Right forelimb (tissue), 1 donor: ENCODE data around the gene NOS3.
"Not testable (repeated sequence)": the region's sequence is repeated elsewhere in the genome, so short reads cannot be mapped to it uniquely, and the experiment has no call there.

Experiments
- DNase-seq: peaks from one replicate; pipeline ENCODE4 v3.0.0-alpha.2; 2018

The NOS3 gene

GRCh38 chr7:151018421-151019129 is 27.8 kb downstream of the NOS3 start:
- peak; percentile 70 for DNase-seq

- DNase-seq, result no peak
Observed at GRCh38 chr7:151019130-151019447, 28.3 kb downstream of the NOS3 start.

GRCh38 chr7:151020231-151020630 is 29.4 kb downstream of the NOS3 start:
- no peak for DNase-seq

- DNase-seq, result no peak
Observed at GRCh38 chr7:151023232-151023631, 32.4 kb downstream of the NOS3 start.

- no peak for DNase-seq
Observed at GRCh38 chr7:151024435-151025056, 33.7 kb downstream of the NOS3 start, which contains the start of gene ATG9B. Gene ATG9B, minus strand, starts transcription at chr7:151024494. Its CDS starts 71 bp downstream, at chr7:151024423.

GRCh38 chr7:151025924-151026671 is 35.3 kb downstream of the NOS3 start:
- no peak for DNase-seq

GRCh38 chr7:151026771-151027727 is 36.2 kb downstream of the NOS3 start:
- not testable (repeated sequence) for DNase-seq

GRCh38 chr7:151027728-151028130 is 36.9 kb downstream of the NOS3 start:
- DNase-seq, result not testable (repeated sequence)

- peak; percentile 99 for DNase-seq
Observed at GRCh38 chr7:151028131-151028947, 37.5 kb downstream of the NOS3 start, which contains the start of gene ABCB8. Gene ABCB8, plus strand, starts transcription at chr7:151028450. Its CDS starts 66 bp downstream, at chr7:151028516.

GRCh38 chr7:151028948-151029501 is 38.2 kb downstream of the NOS3 start:
- DNase-seq, result no peak

GRCh38 chr7:151031011-151031410 is 40.2 kb downstream of the NOS3 start:
- no peak for DNase-seq

- no peak for DNase-seq
Observed at GRCh38 chr7:151032936-151033863, 42.4 kb downstream of the NOS3 start.

- no peak for DNase-seq
Observed at GRCh38 chr7:151033864-151034249, 43.0 kb downstream of the NOS3 start.

GRCh38 chr7:151034312-151035025 is 43.7 kb downstream of the NOS3 start:
- DNase-seq, result no peak

GRCh38 chr7:151035026-151035717 is 44.4 kb downstream of the NOS3 start:
- no peak for DNase-seq

- DNase-seq, result no peak
Observed at GRCh38 chr7:151035902-151036301, 45.1 kb downstream of the NOS3 start.

GRCh38 chr7:151038951-151039849 is 48.4 kb downstream of the NOS3 start:
- DNase-seq, result no peak
